Upper lobe of right lung (tissue), 1 donor: ENCODE results near the gene FOXP1. TPM values are rescaled to one million over a fixed set of nuclear protein-coding genes. Genes with fewer than 3 reads are reported as not detected.
A peak's percentile ranks its signal among the peaks of the same experiment; 100 is the strongest.

Source experiments
- ATAC-seq: fragments of 200-7000 bp; cut with Tn5 transposase; one replicate; pipeline ENCODE4 v1.9.1; 2020; ENCODE audit warnings: mild to moderate bottlenecking, moderate library complexity
- DNase-seq: peaks from one replicate; pipeline ENCODE4 v3.0.0-alpha.2; 2020
- H3K27ac ChIP-seq: fragments of 200-600 bp; one replicate; pipeline ENCODE4 v1.8.0; 2022
- H3K27me3 ChIP-seq: fragments of 200-600 bp; one replicate; pipeline ENCODE4 v1.8.0; 2022; ENCODE audit warnings: mild to moderate bottlenecking
- H3K36me3 ChIP-seq: fragments of 200-600 bp; one replicate; pipeline ENCODE4 v1.8.0; 2022
- H3K4me1 ChIP-seq: fragments of 200-600 bp; one replicate; pipeline ENCODE4 v1.8.0; 2022
- H3K4me3 ChIP-seq: fragments of 200-600 bp; one replicate; pipeline ENCODE4 v1.8.0; 2022; ENCODE audit warnings: mild to moderate bottlenecking
- H3K9me3 ChIP-seq: fragments of 200-600 bp; one replicate; pipeline ENCODE4 v1.8.0; 2022
- intact Hi-C: fragments of 100-400 bp; cut with DNase I; formaldehyde crosslinking; loops from one replicate; pipeline ENCODE4 v1.11.0; 2022
- total RNA-seq: library from RNA; stranded (reverse); fragmentation: NEBNext Ultra II Directional; extraction: Animal tissue kit (Norgen Biotek cat#: 25700); gene quantifications from one replicate; pipeline ENCODE4 v1.2.1, GENCODE V29; 2021
- TF ChIP-seq, protein P1 (sequence below): fragments of 200-600 bp; IDR thresholded peaks from one replicate; pipeline ENCODE4 v1.8.0; 2022; ENCODE audit warnings: antibody characterized with exemption
- donor health status: DM: no; HTN: yes; CAD: no; lungs with severe emphysema.

Gene FOXP1
- total RNA-seq, 1 donor from 2014 or later, result 140 TPM

DNA sequence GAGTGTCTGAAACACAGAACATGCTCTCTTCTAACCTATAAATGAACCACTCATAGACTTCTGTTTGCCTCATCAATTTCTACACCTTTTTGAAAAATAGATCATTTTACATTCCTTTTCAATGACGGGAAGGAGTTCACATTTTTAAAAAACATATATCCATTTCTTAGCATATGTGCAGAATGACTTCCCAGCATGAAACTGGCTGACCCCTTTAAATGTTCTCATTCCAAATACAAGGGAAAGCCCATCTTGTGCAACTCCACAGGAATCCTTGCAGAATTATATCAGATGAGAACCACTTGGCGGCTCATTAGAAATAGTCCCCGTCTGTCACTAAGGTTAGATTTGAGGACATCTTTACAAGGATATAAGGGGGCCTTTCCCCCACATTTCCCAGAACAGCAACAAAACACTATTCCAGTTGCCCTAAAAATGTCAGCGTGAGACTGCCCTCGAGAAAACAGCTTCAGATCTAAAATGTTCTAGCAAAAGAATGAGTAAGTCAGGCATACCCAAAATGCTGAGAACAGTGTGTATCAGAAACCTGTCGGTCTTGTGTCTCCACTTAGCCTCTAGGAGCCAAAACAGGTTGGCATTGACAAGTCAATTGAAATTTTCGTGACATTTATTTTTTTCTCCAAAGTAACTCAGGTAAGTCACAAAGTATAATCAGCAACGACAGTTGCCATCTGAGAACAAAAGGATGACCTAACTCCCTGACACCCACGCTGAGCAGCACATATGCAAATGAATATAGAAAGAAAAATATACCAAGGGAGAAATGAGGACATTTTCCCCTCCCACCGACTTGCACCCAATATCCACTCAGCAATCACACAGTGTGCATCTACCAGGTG lies 63.1 kb downstream of the FOXP1 start:
- no peak for ATAC-seq
- intact Hi-C loops, result no loop called here
- DNase-seq, result no peak
- Histone ChIP-seq H3K4me1 (peaks cover 12% of the 10 kb centered on the region), H3K36me3 (no peaks in the 10 kb centered on the region), H3K27me3 (no peaks in the 10 kb centered on the region), H3K9me3 (no peaks in the 10 kb centered on the region), H3K27ac (no peak overlapping the region), H3K4me3 (no peak overlapping the region)
- TF ChIP-seq, protein P1, sequence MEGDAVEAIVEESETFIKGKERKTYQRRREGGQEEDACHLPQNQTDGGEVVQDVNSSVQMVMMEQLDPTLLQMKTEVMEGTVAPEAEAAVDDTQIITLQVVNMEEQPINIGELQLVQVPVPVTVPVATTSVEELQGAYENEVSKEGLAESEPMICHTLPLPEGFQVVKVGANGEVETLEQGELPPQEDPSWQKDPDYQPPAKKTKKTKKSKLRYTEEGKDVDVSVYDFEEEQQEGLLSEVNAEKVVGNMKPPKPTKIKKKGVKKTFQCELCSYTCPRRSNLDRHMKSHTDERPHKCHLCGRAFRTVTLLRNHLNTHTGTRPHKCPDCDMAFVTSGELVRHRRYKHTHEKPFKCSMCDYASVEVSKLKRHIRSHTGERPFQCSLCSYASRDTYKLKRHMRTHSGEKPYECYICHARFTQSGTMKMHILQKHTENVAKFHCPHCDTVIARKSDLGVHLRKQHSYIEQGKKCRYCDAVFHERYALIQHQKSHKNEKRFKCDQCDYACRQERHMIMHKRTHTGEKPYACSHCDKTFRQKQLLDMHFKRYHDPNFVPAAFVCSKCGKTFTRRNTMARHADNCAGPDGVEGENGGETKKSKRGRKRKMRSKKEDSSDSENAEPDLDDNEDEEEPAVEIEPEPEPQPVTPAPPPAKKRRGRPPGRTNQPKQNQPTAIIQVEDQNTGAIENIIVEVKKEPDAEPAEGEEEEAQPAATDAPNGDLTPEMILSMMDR, result no peak

GRCh38 chr3:71518089-71518488 lies 65.4 kb downstream of the FOXP1 start:
- ATAC-seq, result no peak
- no peaks in the 10 kb centered on the region for H3K9me3 ChIP-seq
- H3K4me1 ChIP-seq, result peaks cover 17% of the 10 kb centered on the region
- DNase-seq, result no peak
- no peak overlapping the region for H3K27ac ChIP-seq
- H3K27me3 ChIP-seq, result no peaks in the 10 kb centered on the region
- no peaks in the 10 kb centered on the region for H3K36me3 ChIP-seq
- TF ChIP-seq, protein P1, result no peak
- no peak overlapping the region for H3K4me3 ChIP-seq
- intact Hi-C loops, result no loop called here

GRCh38 chr3:71517271-71517791 lies 66.2 kb downstream of the FOXP1 start:
- ATAC-seq (peak; percentile 14), DNase-seq (no peak)
- H3K4me3 ChIP-seq, result no peak overlapping the region
- H3K9me3 ChIP-seq, result no peaks in the 10 kb centered on the region
- H3K27ac ChIP-seq, result no peak overlapping the region
- H3K4me1 ChIP-seq, result peaks cover 20% of the 10 kb centered on the region
- H3K27me3 ChIP-seq, result no peaks in the 10 kb centered on the region
- no peaks in the 10 kb centered on the region for H3K36me3 ChIP-seq
- TF ChIP-seq, protein P1, result no peak
- intact Hi-C loops, result no loop called here

- H3K4me3 ChIP-seq, result no peak overlapping the region
- H3K36me3 ChIP-seq, result no peaks in the 10 kb centered on the region
- peaks cover 27% of the 10 kb centered on the region for H3K4me1 ChIP-seq
- TF ChIP-seq, protein P1, result no peak
- DNase-seq (no peak), ATAC-seq (peak; percentile 56)
- no peaks in the 10 kb centered on the region for H3K9me3 ChIP-seq
- intact Hi-C loops, result no loop called here
- H3K27ac ChIP-seq, result peak overlapping the region; percentile 43
- H3K27me3 ChIP-seq, result no peaks in the 10 kb centered on the region
These were observed 67.7 kb downstream of the FOXP1 start for GRCh38 chr3:71515636-71516365.

DNA sequence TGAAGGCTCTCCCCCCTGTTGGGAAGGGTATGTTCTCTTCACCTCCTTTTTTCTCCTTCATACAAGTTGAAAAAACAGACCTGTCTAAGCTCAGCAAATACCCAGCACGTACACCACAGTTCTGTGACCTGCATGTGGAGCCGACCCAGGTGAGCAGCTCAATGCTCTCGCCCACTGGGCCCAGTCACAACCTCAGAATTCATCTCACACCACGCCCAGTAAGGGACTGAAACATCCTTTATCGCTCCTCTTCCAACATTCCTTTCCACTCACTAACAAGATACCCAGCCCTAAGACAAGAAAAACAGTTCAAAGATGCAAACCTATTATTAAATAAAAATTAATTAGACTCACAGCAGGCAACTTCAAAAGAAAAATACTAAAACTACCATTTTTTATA lies 68.9 kb downstream of the FOXP1 start:
- ATAC-seq (no peak), DNase-seq (no peak)
- Histone ChIP-seq H3K36me3 (no peaks in the 10 kb centered on the region), H3K4me1 (peaks cover 31% of the 10 kb centered on the region), H3K9me3 (no peaks in the 10 kb centered on the region), H3K4me3 (no peak overlapping the region), H3K27ac (no peak overlapping the region), H3K27me3 (no peaks in the 10 kb centered on the region)
- TF ChIP-seq, protein P1, result no peak
- intact Hi-C loops, result no loop called here
